ENCODE results near the gene PRLH. TPM values are rescaled to one million over a fixed set of nuclear protein-coding genes. Genes with fewer than 3 reads are reported as not detected.

Gene PRLH
- total and polyA plus RNA-seq, 2 of the 13 experiments (the other 11 are each of a cell fraction or from before 2014, with no cell fraction given): not detected

- TF ChIP-seq ZNF740 (CRISPR knock-in tag; IDR thresholded peaks at IDR 0.05): peak; percentile 33; the same call in 1 of the 2 replicates
- peak; percentile 83 for TF ChIP-seq SALL1 (CRISPR knock-in tag; IDR thresholded peaks at IDR 0.05)
- TF ChIP-seq PHF21A (CRISPR knock-in tag; IDR thresholded peaks at IDR 0.05): peak; percentile 52; the same call in 1 of the 2 replicates
- TF ChIP-seq CTCF (CRISPR knock-in tag; IDR thresholded peaks at IDR 0.05): peak; percentile 100
- 0 out of 4 replicates have a peak, but pooled peaks of 1 of the 2 experiments have one; percentile 30 for TF ChIP-seq POLR2A (IDR thresholded peaks at IDR 0.05; ENCODE audit: insufficient read depth in 1 of 2, low read depth in 2 of 2, low read length in 2 of 2)
- peak; percentile 84; the same call in 1 of the 2 replicates for TF ChIP-seq IKZF5 (CRISPR knock-in tag; IDR thresholded peaks at IDR 0.05)
- peak; percentile 59; the same call in 1 of the 2 replicates for TF ChIP-seq MEIS1 (CRISPR knock-in tag; IDR thresholded peaks at IDR 0.05; ENCODE audit: borderline replicate concordance)
- peak; percentile 88; the same call in 1 of the 2 replicates for TF ChIP-seq AHR (CRISPR knock-in tag; IDR thresholded peaks at IDR 0.05)
- peak; percentile 33; the same call in 1 of the 2 replicates for TF ChIP-seq ZNF629 (CRISPR knock-in tag; conservative IDR thresholded peaks at IDR 0.05)
- TF ChIP-seq PAXIP1 (CRISPR knock-in tag; conservative IDR thresholded peaks at IDR 0.05): peak; percentile 21; the same call in 1 of the 2 replicates
- peak; percentile 28; the same call in 1 of the 2 replicates for TF ChIP-seq TFAP4 (IDR thresholded peaks at IDR 0.05; ENCODE audit: borderline replicate concordance, low read depth)
- no peak for TF ChIP-seq SP5 (CRISPR knock-in tag; IDR thresholded peaks at IDR 0.05; ENCODE audit: borderline replicate concordance, low read depth)
- TF ChIP-seq NFKB2 (CRISPR knock-in tag; IDR thresholded peaks at IDR 0.05; ENCODE audit: borderline replicate concordance): peak; percentile 92; the same call in 1 of the 2 replicates
- TF ChIP-seq ZNF616 (CRISPR knock-in tag; IDR thresholded peaks at IDR 0.05; ENCODE audit: low read depth): 0 out of 2 replicates have a peak, but pooled peaks have one; percentile 59
- TF ChIP-seq ZKSCAN8 (CRISPR knock-in tag; IDR thresholded peaks at IDR 0.05; ENCODE audit: borderline replicate concordance): peak; percentile 81; the same call in 1 of the 2 replicates
- TF ChIP-seq PHF8 (CRISPR knock-in tag; IDR thresholded peaks at IDR 0.05): peak; percentile 28; the same call in 1 of the 2 replicates
- TF ChIP-seq ZNF724P (CRISPR knock-in tag; IDR thresholded peaks at IDR 0.05; ENCODE audit: borderline replicate concordance): no peak
- peak; percentile 34; the same call in 1 of the 2 replicates for TF ChIP-seq RXRA (CRISPR knock-in tag; IDR thresholded peaks at IDR 0.05)
- peak; percentile 46 for TF ChIP-seq U2AF1 (optimal IDR thresholded peaks at IDR 0.05; ENCODE audit: low read depth, low read length)
These were observed 5.8 kb downstream of the PRLH start (continued) for GRCh38 chr2:237572021-237572741.
